ENCODE results near the gene KCNMB4. TPM values are rescaled to one million over a fixed set of nuclear protein-coding genes. Genes with fewer than 3 reads are reported as not detected.

Gene KCNMB4
- total and polyA plus RNA-seq, 2 donors (not counting 1 experiment from before 2014, with no cell fraction given): 0.66 to 0.67 TPM

GRCh38 chr12:70468741-70469140, 102.7 kb downstream of the KCNMB4 start:
- ATAC-seq (ENCODE audit: low read depth) (no peak), DNase-seq (no peak)
- ChIA-PET CTCF (no interaction called here), POLR2A (no interaction called here)
- H3K27me3 ChIP-seq (replicated peaks in 1 of 4; ENCODE audit: control extremely low read depth in 1 of 4, control insufficient read depth in 3 of 4, insufficient read depth in 4 of 4, low read length in 3 of 4): no peaks in the 10 kb centered on the region
- H3K79me2 ChIP-seq (ENCODE audit: control insufficient read depth, insufficient read depth, low read length): no peaks in the 10 kb centered on the region
- WGBS (ENCODE audit: insufficient coverage): no CpG with 5 or more reads among the region's 3 CpGs
- H3K27ac ChIP-seq (ENCODE audit: low read length in 2 of 2): peak overlapping the region in 1 of 2 donors; percentile 12
- intact Hi-C loops (cut with micrococcal nuclease): no loop called here
- TF ChIP-seq, protein P1, sequence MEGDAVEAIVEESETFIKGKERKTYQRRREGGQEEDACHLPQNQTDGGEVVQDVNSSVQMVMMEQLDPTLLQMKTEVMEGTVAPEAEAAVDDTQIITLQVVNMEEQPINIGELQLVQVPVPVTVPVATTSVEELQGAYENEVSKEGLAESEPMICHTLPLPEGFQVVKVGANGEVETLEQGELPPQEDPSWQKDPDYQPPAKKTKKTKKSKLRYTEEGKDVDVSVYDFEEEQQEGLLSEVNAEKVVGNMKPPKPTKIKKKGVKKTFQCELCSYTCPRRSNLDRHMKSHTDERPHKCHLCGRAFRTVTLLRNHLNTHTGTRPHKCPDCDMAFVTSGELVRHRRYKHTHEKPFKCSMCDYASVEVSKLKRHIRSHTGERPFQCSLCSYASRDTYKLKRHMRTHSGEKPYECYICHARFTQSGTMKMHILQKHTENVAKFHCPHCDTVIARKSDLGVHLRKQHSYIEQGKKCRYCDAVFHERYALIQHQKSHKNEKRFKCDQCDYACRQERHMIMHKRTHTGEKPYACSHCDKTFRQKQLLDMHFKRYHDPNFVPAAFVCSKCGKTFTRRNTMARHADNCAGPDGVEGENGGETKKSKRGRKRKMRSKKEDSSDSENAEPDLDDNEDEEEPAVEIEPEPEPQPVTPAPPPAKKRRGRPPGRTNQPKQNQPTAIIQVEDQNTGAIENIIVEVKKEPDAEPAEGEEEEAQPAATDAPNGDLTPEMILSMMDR (IDR thresholded peaks at IDR 0.05): no peak
- TF ChIP-seq EZH2 (IDR thresholded peaks at IDR 0.05; ENCODE audit: borderline replicate concordance, insufficient read depth, low read depth, low read length, poor library complexity, severe bottlenecking): no peak
- no peaks in the 10 kb centered on the region for H3K27me3 Mint-ChIP-seq
- H3K9me3 ChIP-seq (ENCODE audit: control extremely low read depth in 1 of 3, control insufficient read depth in 2 of 3, insufficient read depth in 1 of 3, low read length in 2 of 3): peaks cover 0 to 10% (median 6%) of the 10 kb centered on the region in 3 donors
- H3K4me2 ChIP-seq (replicated peaks; ENCODE audit: low read depth, low read length, poor library complexity, severe bottlenecking): peak overlapping the region; percentile 19
- H2AFZ ChIP-seq (ENCODE audit: insufficient read depth, low read depth, low read length, poor library complexity, severe bottlenecking): peak overlapping the region; percentile 20
- peak overlapping the region; percentile 76 for H3K4me3 Mint-ChIP-seq
- H3K9ac ChIP-seq (ENCODE audit: low read length): peak overlapping the region; percentile 41
- H3K27ac Mint-ChIP-seq: peak overlapping the region; percentile 33
- H3K9me3 Mint-ChIP-seq (ENCODE audit: insufficient read depth): peaks cover 3% of the 10 kb centered on the region
- peak overlapping the region in 4 of 5 experiments; percentile 23 to 43 (median 30) for H3K4me3 ChIP-seq (ENCODE audit: control extremely low read depth in 1 of 5, extremely low read depth in 1 of 5, insufficient read depth in 1 of 5, low read depth in 2 of 5, low read length in 4 of 5)
- no peaks in the 10 kb centered on the region for H3K4me1 ChIP-seq (ENCODE audit: control insufficient read depth in 2 of 2, insufficient read depth in 2 of 2, low read length in 2 of 2)
- peaks cover 3% of the 10 kb centered on the region for H3K4me1 Mint-ChIP-seq
- H4K20me1 ChIP-seq (ENCODE audit: control insufficient read depth, insufficient read depth, low read length, poor library complexity, severe bottlenecking): no peaks in the 10 kb centered on the region
- H3K36me3 ChIP-seq (replicated peaks in 1 of 2; ENCODE audit: control extremely low read depth in 1 of 2, control insufficient read depth in 1 of 2, extremely low read depth in 1 of 2, insufficient read depth in 2 of 2, low read length in 1 of 2): no peaks in the 10 kb centered on the region

- Histone ChIP-seq H3K36me3 (replicated peaks in 1 of 2; ENCODE audit: control extremely low read depth in 1 of 2, control insufficient read depth in 1 of 2, extremely low read depth in 1 of 2, insufficient read depth in 2 of 2, low read length in 1 of 2) (no peaks in the 10 kb centered on the region), H3K27ac (ENCODE audit: low read length in 2 of 2) (no peak overlapping the region), H3K4me1 (ENCODE audit: control insufficient read depth in 2 of 2, insufficient read depth in 2 of 2, low read length in 2 of 2) (no peaks in the 10 kb centered on the region), H4K20me1 (ENCODE audit: control insufficient read depth, insufficient read depth, low read length, poor library complexity, severe bottlenecking) (no peaks in the 10 kb centered on the region), H3K9ac (ENCODE audit: low read length) (peak overlapping the region; percentile 41), H3K27me3 (replicated peaks in 1 of 4; ENCODE audit: control extremely low read depth in 1 of 4, control insufficient read depth in 3 of 4, insufficient read depth in 4 of 4, low read length in 3 of 4) (no peaks in the 10 kb centered on the region), H3K9me3 (ENCODE audit: control extremely low read depth in 1 of 3, control insufficient read depth in 2 of 3, insufficient read depth in 1 of 3, low read length in 2 of 3) (peaks cover 0 to 7% (median under 1%) of the 10 kb centered on the region in 3 donors), H3K4me2 (replicated peaks; ENCODE audit: low read depth, low read length, poor library complexity, severe bottlenecking) (no peak overlapping the region), H3K79me2 (ENCODE audit: control insufficient read depth, insufficient read depth, low read length) (no peaks in the 10 kb centered on the region), H3K4me3 (ENCODE audit: control extremely low read depth in 1 of 5, extremely low read depth in 1 of 5, insufficient read depth in 1 of 5, low read depth in 2 of 5, low read length in 4 of 5) (peak overlapping the region in 3 of 5 experiments; percentile 15 to 43 (median 33)), H2AFZ (ENCODE audit: insufficient read depth, low read depth, low read length, poor library complexity, severe bottlenecking) (peak overlapping the region; percentile 20)
- H3K4me3 Mint-ChIP-seq: peak overlapping the region; percentile 72
- DNase-seq (no peak), ATAC-seq (ENCODE audit: low read depth) (no peak)
- 40% methylated on average over 1 of the region's 12 CpGs for WGBS (ENCODE audit: insufficient coverage)
- H3K9me3 Mint-ChIP-seq (ENCODE audit: insufficient read depth): no peaks in the 10 kb centered on the region
- peaks cover 3% of the 10 kb centered on the region for H3K4me1 Mint-ChIP-seq
- intact Hi-C loops (cut with micrococcal nuclease): no loop called here
- peak overlapping the region; percentile 33 for H3K27ac Mint-ChIP-seq
- ChIA-PET POLR2A (no interaction called here), CTCF (no interaction called here)
- TF ChIP-seq, protein P1 (IDR thresholded peaks at IDR 0.05): no peak
- TF ChIP-seq EZH2 (IDR thresholded peaks at IDR 0.05; ENCODE audit: borderline replicate concordance, insufficient read depth, low read depth, low read length, poor library complexity, severe bottlenecking): no peak
- no peaks in the 10 kb centered on the region for H3K27me3 Mint-ChIP-seq
Observed at GRCh38 chr12:70469221-70469820, 103.2 kb downstream of the KCNMB4 start.

Data from B cell (primary cell).